Measurements from ENCODE around the gene CASP9. TPM values are rescaled to one million over a fixed set of nuclear protein-coding genes. Genes with fewer than 3 reads are reported as not detected.
A peak's percentile ranks its signal among the peaks of the same experiment; 100 is the strongest.

The CASP9 gene
- total and polyA plus RNA-seq, 10 of the 15 experiments (the other 5 are each of a cell fraction or from before 2014, with no cell fraction given), result 2.7 to 14.6 (median 7.6) TPM

GRCh38 chr1:15455522-15455921 is 68.5 kb downstream of the CASP9 start:
- BruUV-seq (replicated peaks), result no TSS peak

DNA sequence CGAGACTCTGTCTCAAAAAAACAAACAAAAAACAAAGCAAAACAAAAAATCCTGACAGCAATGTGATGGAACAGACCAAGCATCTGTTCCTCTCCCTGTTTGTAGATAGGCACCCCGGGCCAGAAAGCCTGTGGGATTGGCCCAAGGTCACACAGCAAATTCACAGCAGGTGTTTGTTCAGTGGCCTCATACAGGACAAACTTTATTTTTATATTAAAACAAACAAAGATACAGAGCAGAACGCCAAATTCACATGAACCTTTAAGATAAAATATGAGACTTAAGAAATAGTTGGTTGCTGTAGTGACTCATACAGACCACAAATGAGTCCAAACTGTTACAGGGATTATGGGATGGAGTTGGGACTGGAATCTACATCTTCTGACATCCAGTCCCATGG is 69.8 kb downstream of the CASP9 start:
- Histone ChIP-seq H3K27me3 (replicated peaks in 1 of 2; ENCODE audit: control insufficient read depth in 2 of 2, insufficient read depth in 2 of 2, low read length in 1 of 2) (no peaks in the 10 kb centered on the region), H3K36me3 (ENCODE audit: control insufficient read depth in 2 of 2, insufficient read depth in 2 of 2, low read length in 1 of 2) (no peaks in the 10 kb centered on the region), H3K9me3 (replicated peaks; ENCODE audit: control insufficient read depth, insufficient read depth, low read length) (no peaks in the 10 kb centered on the region; the same call in 2 of the 3 replicates), H2AFZ (ENCODE audit: control insufficient read depth, low read depth, low read length) (no peak overlapping the region), H3K4me1 (ENCODE audit: control insufficient read depth, insufficient read depth, low read length) (peaks cover 4% of the 10 kb centered on the region), H4K20me1 (ENCODE audit: control insufficient read depth, insufficient read depth) (no peaks in the 10 kb centered on the region), H3K9ac (ENCODE audit: control insufficient read depth, insufficient read depth, low read length) (no peak overlapping the region), H3K4me2 (ENCODE audit: control insufficient read depth, insufficient read depth) (no peak overlapping the region), H3K27ac (ENCODE audit: control insufficient read depth, insufficient read depth) (no peak overlapping the region), H3K4me3 (no peak overlapping the region), H3K79me2 (ENCODE audit: control insufficient read depth, insufficient read depth, low read length) (no peaks in the 10 kb centered on the region)
- no peak for TF ChIP-seq ZNF274 (IDR thresholded peaks at IDR 0.05; ENCODE audit: insufficient read depth, insufficient read length)
- 52% methylated on average over 3 of the region's 3 CpGs for WGBS (ENCODE audit: insufficient coverage, insufficient replicate concordance, low lambda C conversion rate, missing lambda C conversion rate)
- no TSS peak for BruUV-seq (replicated peaks)
- ChIA-PET POLR2A (no interaction called here), SMC1A (ENCODE audit: uncharacterized antibody, unreplicated experiment) (no interaction called here), RAD21 (ENCODE audit: unreplicated experiment) (no interaction called here), CTCF (no interaction called here)
- ATAC-seq (no peak), FAIRE-seq (no peak), DNase-seq (ENCODE audit: low read depth, low spot score) (no peak)
- in situ Hi-C loops (cut with MboI) (no loop called here), intact Hi-C loops (cut with micrococcal nuclease; ENCODE audit: unreplicated experiment) (no loop called here)

More at GRCh38 chr1:15455522-15455921, 68.5 kb downstream of the CASP9 start:
- no peak overlapping the region for H2AFZ ChIP-seq (ENCODE audit: control insufficient read depth, low read depth, low read length)
- in situ Hi-C loops (cut with MboI), result no loop called here
- 2% methylated on average over 6 of the region's 6 CpGs for WGBS (ENCODE audit: insufficient coverage, insufficient replicate concordance, low lambda C conversion rate, missing lambda C conversion rate)
- ATAC-seq (peak; percentile 95), DNase-seq (ENCODE audit: low read depth, low spot score) (peak; percentile 35), FAIRE-seq (peak; percentile 59)
- H4K20me1 ChIP-seq (ENCODE audit: control insufficient read depth, insufficient read depth), result no peaks in the 10 kb centered on the region
- ChIA-PET RAD21 (ENCODE audit: unreplicated experiment) (no interaction called here), SMC1A (ENCODE audit: uncharacterized antibody, unreplicated experiment) (no interaction called here), CTCF (no interaction called here), POLR2A (no interaction called here)
- no peak overlapping the region for H3K27ac ChIP-seq (ENCODE audit: control insufficient read depth, insufficient read depth)
- intact Hi-C loops (cut with micrococcal nuclease; ENCODE audit: unreplicated experiment), result no loop called here
- H3K79me2 ChIP-seq (ENCODE audit: control insufficient read depth, insufficient read depth, low read length), result no peaks in the 10 kb centered on the region
- no peaks in the 10 kb centered on the region; the same call in 2 of the 3 replicates for H3K9me3 ChIP-seq (replicated peaks; ENCODE audit: control insufficient read depth, insufficient read depth, low read length)
- H3K4me1 ChIP-seq (ENCODE audit: control insufficient read depth, insufficient read depth, low read length), result peaks cover 4% of the 10 kb centered on the region
- TF ChIP-seq NFIC (IDR thresholded peaks at IDR 0.05; ENCODE audit: low read depth, low read length) (no peak), BHLHE40 (IDR thresholded peaks at IDR 0.05; ENCODE audit: borderline replicate concordance in 1 of 2, low read depth in 2 of 2, low read length in 1 of 2) (peak; percentile 28 to 81; a peak in 2 of 4 replicates), POU2F2 (IDR thresholded peaks at IDR 0.05; ENCODE audit: borderline replicate concordance, low read depth, low read length) (peak; percentile 92; the same call in 2 of the 3 replicates), NR2F1 (conservative IDR thresholded peaks at IDR 0.05) (peak; percentile 53)
- H3K36me3 ChIP-seq (ENCODE audit: control insufficient read depth in 2 of 2, insufficient read depth in 2 of 2, low read length in 1 of 2), result no peaks in the 10 kb centered on the region
- H3K4me3 ChIP-seq, result no peak overlapping the region
- peak overlapping the region; percentile 17; the same call in 1 of the 2 replicates for H3K4me2 ChIP-seq (ENCODE audit: control insufficient read depth, insufficient read depth)
- no peaks in the 10 kb centered on the region; a peak in 1 of 4 replicates for H3K27me3 ChIP-seq (replicated peaks in 1 of 2; ENCODE audit: control insufficient read depth in 2 of 2, insufficient read depth in 2 of 2, low read length in 1 of 2)
- no peak overlapping the region for H3K9ac ChIP-seq (ENCODE audit: control insufficient read depth, insufficient read depth, low read length)

All from GM12878 (cell line).